RWPE2 (cell line): ENCODE data around the gene DPF3.

Experiments
- ATAC-seq: fragments of 200-7000 bp; cut with Tn5 transposase; 3 replicates; pipeline ENCODE4 v1.9.1; 2021; ENCODE audit warnings: low read depth
- DNase-seq: peaks from one replicate; pipeline ENCODE4 v3.0.0-alpha.2; 2020; ENCODE audit warnings: low spot score
- H3K27ac ChIP-seq: fragments of 450-650 bp; 2 replicates; pipeline ENCODE4 v1.5.1; 2017; ENCODE audit warnings: mild to moderate bottlenecking; ENCODE audit not compliant: poor library complexity, severe bottlenecking
- H3K27me3 ChIP-seq: fragments of 250-450 bp; sonication (Bioruptor Pico); 2 replicates; pipeline ENCODE4 v1.5.1; 2021; ENCODE audit warnings: mild to moderate bottlenecking, moderate library complexity; ENCODE audit not compliant: insufficient read depth, poor library complexity, severe bottlenecking
- H3K36me3 ChIP-seq: fragments of 250-450 bp; sonication (Bioruptor Pico); 2 replicates; pipeline ENCODE4 v1.5.1; 2020; ENCODE audit warnings: low read depth, mild to moderate bottlenecking, moderate library complexity
- H3K4me1 ChIP-seq: fragments of 250-450 bp; sonication (Bioruptor Pico); 2 replicates; pipeline ENCODE4 v1.5.1; 2021; ENCODE audit warnings: mild to moderate bottlenecking, moderate library complexity; ENCODE audit not compliant: insufficient read depth, poor library complexity, severe bottlenecking
- H3K4me3 ChIP-seq: fragments of 250-450 bp; sonication (Bioruptor Pico); 2 replicates; pipeline ENCODE4 v1.5.1; 2021; ENCODE audit warnings: mild to moderate bottlenecking, moderate library complexity; ENCODE audit not compliant: severe bottlenecking
- H3K9me3 ChIP-seq: fragments of 250-450 bp; sonication (Bioruptor Pico); 2 replicates; pipeline ENCODE4 v1.5.1; 2021; ENCODE audit warnings: mild to moderate bottlenecking, moderate library complexity; ENCODE audit not compliant: severe bottlenecking
- CTCF ChIP-seq: fragments of 450-650 bp; IDR thresholded peaks from one replicate; pipeline ENCODE4 v1.5.1; 2017; ENCODE audit warnings: mild to moderate bottlenecking, moderate library complexity; ENCODE audit not compliant: poor library complexity, severe bottlenecking

The DPF3 gene

DNA sequence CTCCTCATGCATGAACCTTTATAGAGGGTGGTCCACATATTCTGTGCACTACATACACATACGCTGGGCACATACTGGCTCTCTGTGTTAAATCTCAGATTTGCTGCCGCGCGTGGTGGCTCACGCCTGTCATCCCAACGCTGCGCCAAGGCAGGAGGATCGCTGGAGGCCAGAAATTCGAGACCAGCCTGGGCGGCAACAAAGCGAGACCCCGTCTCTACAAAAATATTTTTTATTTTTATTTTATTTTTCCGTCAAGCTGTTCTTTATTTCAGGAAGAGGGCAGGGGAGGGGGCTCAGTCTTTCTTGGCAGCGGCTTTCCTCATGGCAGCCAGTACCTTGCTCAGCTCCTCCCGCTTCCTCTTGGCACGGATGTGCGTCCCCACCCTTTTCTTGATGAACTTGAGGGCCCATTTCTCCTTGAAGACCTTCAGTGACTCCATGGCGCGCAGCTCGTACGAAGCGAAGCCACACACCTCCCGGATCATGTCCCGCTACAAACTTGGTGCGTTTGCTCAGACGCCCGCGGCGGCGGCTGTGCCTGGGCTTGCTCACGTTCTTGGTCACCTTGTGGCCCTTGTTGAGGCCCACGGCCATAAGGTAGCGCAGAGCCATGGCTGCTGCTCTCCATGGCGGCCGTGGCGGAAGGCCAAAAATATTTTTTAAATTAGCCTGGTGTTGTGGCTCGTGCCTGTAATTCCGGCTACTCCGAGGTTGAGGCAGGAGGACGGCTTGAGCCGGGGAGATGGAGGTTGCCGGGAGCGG lies 35.6 kb upstream of the DPF3 start:
- no peak for TF ChIP-seq CTCF
- H3K4me3 ChIP-seq, result no peak overlapping the region
- H3K9me3 ChIP-seq, result no peaks in the 10 kb centered on the region
- H3K27me3 ChIP-seq, result no peaks in the 10 kb centered on the region
- no peaks in the 10 kb centered on the region for H3K4me1 ChIP-seq
- no peaks in the 10 kb centered on the region for H3K36me3 ChIP-seq
- ATAC-seq, result no peak
- no peak overlapping the region for H3K27ac ChIP-seq
- DNase-seq, result peak; percentile 66

GRCh38 chr14:72928872-72929271 lies 35.0 kb upstream of the DPF3 start:
- Histone ChIP-seq H3K9me3 (no peaks in the 10 kb centered on the region), H3K36me3 (no peaks in the 10 kb centered on the region), H3K27me3 (no peaks in the 10 kb centered on the region), H3K4me3 (no peak overlapping the region), H3K27ac (no peak overlapping the region), H3K4me1 (no peaks in the 10 kb centered on the region)
- DNase-seq, result no peak
- no peak for ATAC-seq
- TF ChIP-seq CTCF, result no peak

DNA sequence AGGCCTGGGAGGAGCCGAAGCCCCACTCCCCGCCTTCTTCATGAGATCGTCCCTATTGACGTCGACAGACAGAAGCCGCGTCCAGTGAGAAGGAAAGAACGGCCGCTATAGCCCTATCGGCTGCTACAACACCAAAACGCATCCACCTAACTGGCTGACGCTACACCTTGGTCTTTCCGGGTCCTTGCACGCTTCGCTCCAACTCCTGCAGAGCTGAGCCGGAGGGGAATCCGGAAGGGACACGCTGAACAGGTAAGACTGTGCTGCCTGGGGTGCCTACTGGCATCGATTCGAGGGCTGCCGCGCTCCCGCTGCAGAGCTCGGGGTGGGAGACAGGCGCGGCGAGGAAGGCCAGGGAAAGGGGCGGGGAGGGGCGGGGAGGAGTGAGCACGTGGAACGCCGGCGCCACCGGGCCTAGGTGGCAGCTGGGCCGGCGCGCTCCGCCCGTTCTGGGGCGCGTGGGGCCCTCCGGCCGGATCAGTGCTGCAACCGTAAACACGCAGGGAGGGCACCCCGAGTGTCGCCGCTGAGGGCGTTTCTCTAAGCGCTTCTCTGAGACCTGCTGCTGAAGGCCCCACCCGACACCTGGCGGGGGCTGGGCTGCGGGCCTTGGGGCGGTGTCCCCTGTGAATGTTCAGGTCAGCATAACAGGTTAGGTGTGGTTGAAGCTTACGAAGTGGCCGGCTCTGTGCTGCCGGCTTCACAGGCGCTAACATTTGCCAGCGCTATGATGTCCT lies 32.6 kb upstream of the DPF3 start, which contains the start of gene DCAF4:
DCAF4 (plus strand) TSS at position 173 of the 737 bp plus-strand sequence. CDS start 11,515 bp downstream, outside the sequence.
- no peak for TF ChIP-seq CTCF
- Histone ChIP-seq H3K36me3 (no peaks in the 10 kb centered on the region), H3K4me3 (peak within 1 kb of the TSS; percentile 83), H3K9me3 (no peaks in the 10 kb centered on the region), H3K4me1 (no peaks in the 10 kb centered on the region), H3K27me3 (no peaks in the 10 kb centered on the region), H3K27ac (peak within 1 kb of the TSS; percentile 46)
- peak; percentile 99 for DNase-seq
- peak; percentile 97 for ATAC-seq

GRCh38 chr14:72925815-72926291 lies 32.0 kb upstream of the DPF3 start:
- Histone ChIP-seq H3K4me1 (no peaks in the 10 kb centered on the region), H3K27ac (no peak overlapping the region), H3K27me3 (no peaks in the 10 kb centered on the region), H3K4me3 (peak overlapping the region; percentile 83), H3K9me3 (no peaks in the 10 kb centered on the region), H3K36me3 (no peaks in the 10 kb centered on the region)
- no peak for TF ChIP-seq CTCF
- peak; percentile 27 for ATAC-seq
- DNase-seq, result no peak
